Activated CD8-positive, alpha-beta memory T cell treated with anti-CD3 and anti-CD28 coated beads for 4 hours (primary cell): Measurements from ENCODE around the gene ETFA.

Experiments used
- DNase-seq, 2 donors: peaks; one replicate each; pipeline ENCODE4 v3.0.0-alpha.2; 2020; ENCODE audit warnings: low read depth in 2 of 2

ETFA gene

GRCh38 chr15:76311100-76311953 is at the start of gene ETFA:
Gene ETFA, minus strand, starts transcription at chr15:76311469. Its CDS starts 81 bp downstream, at chr15:76311388.
- DNase-seq = peak; percentile 74 to 82

GRCh38 chr15:76360416-76360815 is 49.1 kb upstream of the ETFA start:
- no peak for DNase-seq

- DNase-seq = no peak
Measured at GRCh38 chr15:76359152-76359551, 47.9 kb upstream of the ETFA start.

- DNase-seq = no peak
Measured at GRCh38 chr15:76358453-76358852, 47.2 kb upstream of the ETFA start.

GRCh38 chr15:76354823-76355440 is 43.7 kb upstream of the ETFA start:
- DNase-seq = no peak

- no peak for DNase-seq
Measured at GRCh38 chr15:76353903-76354302, 42.6 kb upstream of the ETFA start.

- DNase-seq = no peak
Measured at GRCh38 chr15:76353023-76353577, 41.8 kb upstream of the ETFA start.

- DNase-seq = no peak
Measured at GRCh38 chr15:76349301-76350070, 38.2 kb upstream of the ETFA start.

GRCh38 chr15:76347482-76348055 is 36.3 kb upstream of the ETFA start:
- no peak for DNase-seq

GRCh38 chr15:76346669-76347481 is 35.6 kb upstream of the ETFA start:
- DNase-seq = no peak

GRCh38 chr15:76345880-76346668 is 34.8 kb upstream of the ETFA start:
- DNase-seq = no peak

GRCh38 chr15:76345583-76345879 is 34.3 kb upstream of the ETFA start:
- no peak for DNase-seq

- no peak for DNase-seq
Measured at GRCh38 chr15:76344893-76345582, 33.8 kb upstream of the ETFA start.

- DNase-seq = no peak
Measured at GRCh38 chr15:76343313-76343996, 32.2 kb upstream of the ETFA start.

GRCh38 chr15:76342382-76343201 is 31.3 kb upstream of the ETFA start:
- no peak for DNase-seq

GRCh38 chr15:76342058-76342381 is 30.8 kb upstream of the ETFA start:
- DNase-seq = no peak

GRCh38 chr15:76341366-76342057 is 30.2 kb upstream of the ETFA start:
- no peak for DNase-seq
